Activated CD4-positive, alpha-beta T cell treated with anti-CD3 and anti-CD28 coated beads, Interleukin-2, amount 50 U/mL, for 48 hours (primary cell): ENCODE results near the gene PARD6B.
A peak's percentile ranks its signal among the peaks of the same experiment; 100 is the strongest.
"Not testable (repeated sequence)": the region's sequence is repeated elsewhere in the genome, so short reads cannot be mapped to it uniquely, and the experiment has no call there.

Source experiments
- DNase-seq, 2 experiments: peaks; one replicate each; pipeline ENCODE4 v3.0.0-alpha.2; 2020

The PARD6B gene

GRCh38 chr20:50800986-50801746 is 69.8 kb downstream of the PARD6B start:
- not testable (repeated sequence) for DNase-seq

- no peak for DNase-seq
Observed at GRCh38 chr20:50801747-50802125, 70.4 kb downstream of the PARD6B start.

- no peak for DNase-seq
Observed at GRCh38 chr20:50802289-50802688, 70.9 kb downstream of the PARD6B start.

GRCh38 chr20:50804437-50805348 is 73.3 kb downstream of the PARD6B start:
- peak in 1 of 2 experiments; percentile 16 for DNase-seq

- DNase-seq: no peak
Observed at GRCh38 chr20:50805349-50805684, 73.9 kb downstream of the PARD6B start.

- no peak for DNase-seq
Observed at GRCh38 chr20:50806126-50806768, 74.9 kb downstream of the PARD6B start.
